Prostate gland (tissue), 2 donors: ENCODE results near the gene FANCI. TPM values are rescaled to one million over a fixed set of nuclear protein-coding genes. Genes with fewer than 3 reads are reported as not detected.

Experiments used
- DNase-seq: peaks from one replicate; pipeline ENCODE4 v3.0.0-alpha.2; 2019; ENCODE audit warnings: low spot score
- H3K27ac ChIP-seq, 2 donors: fragments of 200-600 bp; sonication (generic); 2 replicates each; pipeline ENCODE4 v1.5.1; 2017 to 2019
- H3K27me3 ChIP-seq: fragments of 200-600 bp; sonication (generic); replicated peaks from 2 replicates; pipeline ENCODE4 v1.5.1; 2019; ENCODE audit not compliant: insufficient read depth
- H3K36me3 ChIP-seq, 2 donors: fragments of 200-600 bp; sonication (generic); 1 replicate in 1 of 2; 2 replicates in 1 of 2; pipeline versions ENCODE4 v1.5.1 to v1.8.1; 2017 to 2019
- H3K4me1 ChIP-seq: fragments of 200-600 bp; sonication (generic); replicated peaks from 2 replicates; pipeline ENCODE4 v1.5.1; 2019
- H3K4me3 ChIP-seq, 2 donors: fragments of 200-600 bp; sonication (generic); 2 replicates each; pipeline ENCODE4 v1.5.1; 2017 to 2019
- H3K9me3 ChIP-seq: fragments of 200-600 bp; sonication (generic); 2 replicates; pipeline ENCODE4 v1.5.1; 2017
- POLR2A ChIP-seq: fragments of 450-650 bp; IDR thresholded peaks from one replicate; pipeline ENCODE4 v1.6.1; 2016; ENCODE audit warnings: antibody characterized with exemption, mild to moderate bottlenecking
- POLR2AphosphoS5 ChIP-seq: sonication (generic); formaldehyde crosslinking; IDR thresholded peaks from one replicate; pipeline ENCODE4 v1.6.1; 2017; ENCODE audit warnings: antibody characterized with exemption
- WGBS: methylation state at CpG from one replicate; pipeline ENCODE4 v1.1.5; 2018; 5-methylcytosine and 5-hydroxymethylcytosine counted together
- intact Hi-C: fragments of 100-400 bp; cut with DNase I; formaldehyde crosslinking; loops from one replicate; pipeline ENCODE4 v1.14.2; 2022
- total RNA-seq, 2 donors: library from RNA; depleted of rRNA; stranded (reverse); fragments of >200 nt; gene quantifications; one replicate each; pipeline ENCODE4 v1.1.0, GENCODE V29; 2016
- TF ChIP-seq, protein P1 (sequence below), 4 experiments: fragments of 200-600 bp in 2 of 4; fragments of 450-650 bp in 2 of 4; sonication (generic) in 2 of 4; IDR thresholded peaks; 1 replicate in 3 of 4; 2 replicates in 1 of 4; pipeline ENCODE4 v1.5.1; 2016 to 2019; ENCODE audit warnings: antibody characterized with exemption in 4 of 4, mild to moderate bottlenecking in 2 of 4, moderate library complexity in 2 of 4

FANCI gene
- total RNA-seq, 2 donors from 2014 or later = 7.8 to 22.7 TPM

DNA sequence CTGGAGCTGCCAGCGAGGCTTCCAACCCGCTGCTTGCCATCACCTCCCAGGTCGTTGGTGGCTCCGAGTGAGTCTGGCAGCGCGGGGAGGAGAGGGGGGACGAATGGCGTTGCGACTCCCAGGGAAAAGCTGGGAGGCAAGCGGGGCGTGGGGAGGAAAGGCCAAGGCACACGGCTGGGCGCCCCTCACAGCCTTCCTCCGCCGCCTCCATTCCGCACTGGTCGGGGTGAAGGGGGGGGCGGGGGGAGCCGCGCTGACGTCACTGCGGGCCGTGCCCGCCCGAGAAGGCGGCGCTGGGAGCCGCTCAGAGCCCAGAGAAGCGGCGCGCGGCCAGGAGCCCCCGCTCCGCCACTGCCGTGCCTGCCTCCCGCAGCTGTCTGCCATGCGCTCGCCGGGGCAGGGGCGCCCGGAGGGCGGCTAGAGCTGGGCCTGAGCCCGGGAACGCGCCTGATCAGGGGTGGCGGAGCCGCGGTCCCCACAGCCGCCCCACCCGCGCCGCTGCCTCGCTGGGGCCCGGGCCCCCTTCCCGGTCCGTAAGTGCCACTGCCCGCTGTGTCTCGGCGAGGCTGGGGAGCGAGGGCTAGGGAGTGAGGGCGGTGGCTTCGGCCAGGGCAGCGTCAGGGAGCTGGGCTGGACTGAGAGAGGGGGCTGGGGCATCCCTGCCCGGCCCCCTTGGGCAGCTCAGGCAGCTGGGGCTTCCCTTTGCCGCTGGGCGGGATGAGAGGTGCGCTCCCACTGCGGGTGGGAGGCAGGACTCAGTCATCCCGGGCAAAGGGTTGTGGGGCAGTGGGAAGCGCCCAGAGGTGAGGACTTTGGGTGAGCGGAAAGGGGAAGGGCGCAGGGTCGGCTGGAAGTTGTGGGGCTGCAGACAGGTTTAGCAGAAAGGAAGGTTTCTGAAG lies 118.7 kb downstream of the FANCI start:
- Histone ChIP-seq H3K36me3 (no peaks in the 10 kb centered on the region), H3K4me3 (no peak overlapping the region), H3K27me3 (peaks cover 74% of the 10 kb centered on the region), H3K27ac (no peak overlapping the region), H3K9me3 (no peaks in the 10 kb centered on the region), H3K4me1 (peaks cover 5% of the 10 kb centered on the region)
- DNase-seq = no peak
- intact Hi-C loops = no loop called here
- TF ChIP-seq, protein P1, sequence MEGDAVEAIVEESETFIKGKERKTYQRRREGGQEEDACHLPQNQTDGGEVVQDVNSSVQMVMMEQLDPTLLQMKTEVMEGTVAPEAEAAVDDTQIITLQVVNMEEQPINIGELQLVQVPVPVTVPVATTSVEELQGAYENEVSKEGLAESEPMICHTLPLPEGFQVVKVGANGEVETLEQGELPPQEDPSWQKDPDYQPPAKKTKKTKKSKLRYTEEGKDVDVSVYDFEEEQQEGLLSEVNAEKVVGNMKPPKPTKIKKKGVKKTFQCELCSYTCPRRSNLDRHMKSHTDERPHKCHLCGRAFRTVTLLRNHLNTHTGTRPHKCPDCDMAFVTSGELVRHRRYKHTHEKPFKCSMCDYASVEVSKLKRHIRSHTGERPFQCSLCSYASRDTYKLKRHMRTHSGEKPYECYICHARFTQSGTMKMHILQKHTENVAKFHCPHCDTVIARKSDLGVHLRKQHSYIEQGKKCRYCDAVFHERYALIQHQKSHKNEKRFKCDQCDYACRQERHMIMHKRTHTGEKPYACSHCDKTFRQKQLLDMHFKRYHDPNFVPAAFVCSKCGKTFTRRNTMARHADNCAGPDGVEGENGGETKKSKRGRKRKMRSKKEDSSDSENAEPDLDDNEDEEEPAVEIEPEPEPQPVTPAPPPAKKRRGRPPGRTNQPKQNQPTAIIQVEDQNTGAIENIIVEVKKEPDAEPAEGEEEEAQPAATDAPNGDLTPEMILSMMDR (IDR thresholded peaks at IDR 0.05) = no peak
- TF ChIP-seq POLR2AphosphoS5 = no peak
- TF ChIP-seq POLR2A = no peak
- WGBS = 3% methylated on average over 49 of the region's 73 CpGs

DNA sequence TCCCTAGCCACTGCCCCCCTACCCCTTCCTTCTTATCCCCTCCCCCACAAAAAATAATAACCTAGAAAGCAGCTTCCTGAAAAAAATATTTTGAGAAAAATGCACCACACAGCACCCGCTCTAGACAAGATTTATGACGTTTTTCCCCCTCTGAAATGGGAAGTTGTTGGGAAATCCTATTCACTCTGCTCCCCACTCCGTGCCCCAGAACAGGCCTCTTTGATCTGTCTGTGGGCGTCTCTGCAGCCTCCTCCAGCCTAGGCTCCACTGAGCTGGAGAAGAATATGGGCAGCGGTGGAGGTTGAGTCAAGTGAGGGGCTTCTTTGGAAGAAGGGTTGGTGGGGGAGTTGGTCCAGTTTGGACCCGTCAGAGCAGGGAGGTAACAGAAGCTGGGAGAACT lies 119.4 kb downstream of the FANCI start:
- WGBS = 8% methylated on average over 6 of the region's 6 CpGs

DNA sequence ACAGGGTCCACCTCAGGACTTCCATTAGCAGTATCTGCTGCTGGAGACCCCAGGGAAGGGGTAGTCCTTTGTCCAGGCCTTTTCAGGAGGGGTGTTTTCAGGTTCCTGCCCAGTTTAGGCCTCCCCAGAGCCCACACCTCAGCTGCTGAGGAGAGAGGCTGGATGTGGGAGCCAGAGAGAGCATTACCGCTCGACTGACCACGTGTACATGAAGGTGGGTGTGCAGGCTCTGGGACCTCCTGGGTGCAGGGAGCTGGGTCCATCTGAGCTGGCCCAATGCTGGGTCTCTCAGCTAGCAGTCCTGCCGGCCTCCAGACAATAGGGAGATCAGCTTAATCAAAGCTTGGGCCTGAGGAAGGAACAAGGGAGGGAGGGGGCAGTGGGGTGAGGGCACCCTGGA lies 120.0 kb downstream of the FANCI start:
- intact Hi-C loops = no loop called here
- peaks cover 87% of the 10 kb centered on the region for H3K27me3 ChIP-seq
- WGBS = 5% methylated on average over 4 of the region's 4 CpGs

More for the DNA sequence above, 119.4 kb downstream of the FANCI start:
- H3K4me3 ChIP-seq = no peak overlapping the region
- no peaks in the 10 kb centered on the region for H3K36me3 ChIP-seq
- peaks cover 5% of the 10 kb centered on the region for H3K4me1 ChIP-seq
- intact Hi-C loops = no loop called here
- H3K27me3 ChIP-seq = peaks cover 81% of the 10 kb centered on the region
- H3K9me3 ChIP-seq = no peaks in the 10 kb centered on the region
- no peak overlapping the region for H3K27ac ChIP-seq
- DNase-seq = no peak
- TF ChIP-seq, protein P1 (IDR thresholded peaks at IDR 0.05) = no peak
- TF ChIP-seq POLR2A (no peak), POLR2AphosphoS5 (no peak)

DNA sequence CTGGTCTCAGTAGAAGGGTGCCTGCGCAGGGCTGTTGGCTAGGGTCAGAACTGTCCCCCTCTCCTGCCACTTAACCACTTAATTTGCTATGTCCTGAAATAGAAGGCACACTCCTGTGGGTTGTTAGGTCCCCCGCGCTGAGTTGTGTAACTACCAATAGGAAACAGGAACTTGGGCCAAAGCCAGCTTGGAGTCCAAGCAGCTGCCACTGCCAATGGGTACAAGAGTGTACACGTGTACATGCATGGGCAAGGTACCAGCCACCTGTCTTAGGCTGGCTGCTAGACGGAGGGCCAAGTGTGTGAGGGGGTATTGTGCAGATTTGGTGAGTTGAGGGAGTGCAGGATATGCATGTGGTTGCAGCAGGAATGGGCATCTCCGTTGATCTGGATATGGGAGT lies 120.6 kb downstream of the FANCI start:
- Histone ChIP-seq H3K27ac (no peak overlapping the region), H3K36me3 (no peaks in the 10 kb centered on the region), H3K27me3 (peaks cover 89% of the 10 kb centered on the region), H3K9me3 (no peaks in the 10 kb centered on the region), H3K4me3 (no peak overlapping the region), H3K4me1 (peaks cover under 1% of the 10 kb centered on the region)
- intact Hi-C loops = no loop called here
- TF ChIP-seq, protein P1 (IDR thresholded peaks at IDR 0.05) = no peak
- TF ChIP-seq POLR2AphosphoS5 (no peak), POLR2A (no peak)
- DNase-seq = no peak
- 27% methylated on average over 6 of the region's 6 CpGs for WGBS

More for the DNA sequence above, 120.0 kb downstream of the FANCI start:
- Histone ChIP-seq H3K4me1 (peaks cover 5% of the 10 kb centered on the region), H3K9me3 (no peaks in the 10 kb centered on the region), H3K36me3 (no peaks in the 10 kb centered on the region), H3K27ac (no peak overlapping the region), H3K4me3 (no peak overlapping the region)
- TF ChIP-seq, protein P1 (IDR thresholded peaks at IDR 0.05) = no peak
- no peak for TF ChIP-seq POLR2AphosphoS5
- no peak for TF ChIP-seq POLR2A
- no peak for DNase-seq
